GM12864 (cell line): ENCODE measurements around the gene CBLIF.

ENCODE experiments used
- DNase-seq: peaks from one replicate; pipeline ENCODE4 v3.0.0-alpha.2; 2011; ENCODE audit warnings: low read depth
- H3K4me3 ChIP-seq: 2 replicates; pipeline ENCODE4 v1.5.1; 2011; ENCODE audit warnings: mild to moderate bottlenecking, low read depth, low read length, control low read depth
- CTCF ChIP-seq: IDR thresholded peaks from 2 replicates; pipeline ENCODE4 v1.5.1; 2011; ENCODE audit warnings: low read depth, mild to moderate bottlenecking, moderate library complexity, low read length, control low read depth, inconsistent platforms; ENCODE audit errors: missing control alignments

Gene CBLIF

DNA sequence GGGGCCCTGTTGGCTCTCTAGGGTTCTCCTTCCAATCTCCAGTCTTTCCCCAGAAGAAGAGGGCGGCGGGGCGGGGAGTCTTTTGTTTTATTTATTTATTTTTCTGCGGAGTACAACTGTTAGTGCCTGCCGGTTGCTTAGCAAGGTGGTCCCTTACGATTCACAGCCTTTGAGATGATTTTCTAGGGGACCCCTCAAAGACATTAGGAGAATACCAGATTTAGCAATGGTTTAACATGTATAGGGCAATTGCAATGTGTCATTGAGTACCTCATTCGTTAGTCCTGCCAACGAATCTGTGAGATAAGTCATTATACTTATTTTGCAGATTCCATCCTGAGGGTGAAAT, 34.4 kb downstream of the CBLIF start:
- H3K4me3 ChIP-seq = peak overlapping the region; percentile 81; the same call in 1 of the 2 replicates
- no peak for DNase-seq
- no peak for TF ChIP-seq CTCF

DNA sequence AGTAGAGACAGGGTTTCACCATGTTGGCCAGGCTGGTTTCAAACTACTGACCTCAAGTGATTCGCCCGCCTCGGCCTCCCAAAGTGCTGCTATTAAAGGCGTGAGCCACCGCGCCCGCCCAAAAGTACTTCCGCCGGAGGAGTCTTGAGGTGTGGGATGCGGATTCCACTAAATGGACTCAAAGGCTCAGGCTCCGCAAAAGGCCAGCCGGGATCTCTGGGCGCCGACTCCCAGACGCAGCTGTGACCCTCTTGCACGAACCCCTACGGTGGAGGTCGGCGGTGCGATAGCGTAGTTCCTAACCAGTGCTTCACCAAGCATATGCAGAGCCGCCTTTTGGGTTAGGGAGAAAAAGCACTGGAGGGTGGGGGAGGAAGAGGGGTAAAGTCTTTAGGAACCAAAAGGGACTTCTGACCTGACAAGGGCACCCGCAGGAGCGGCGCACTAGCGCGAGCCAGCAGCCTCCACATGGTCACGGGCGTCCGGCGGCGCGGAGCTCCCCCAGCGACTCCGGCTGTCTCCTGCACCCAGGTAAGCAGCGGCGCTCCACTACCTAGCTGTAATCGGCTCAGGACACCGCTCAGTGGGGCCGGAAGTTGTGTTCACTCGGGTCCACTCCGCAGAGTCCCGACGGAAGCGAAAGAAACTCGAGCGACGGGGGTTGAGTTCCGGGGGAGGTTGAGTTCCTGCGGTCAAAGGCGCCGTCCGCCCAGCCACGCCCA, 34.9 kb downstream of the CBLIF start, which contains the start of gene MRPL16:
TSS of gene MRPL16 (minus strand) at position 590 of the 722 bp plus-strand sequence. CDS start at position 470, 120 bp downstream.
- peak; percentile 89 for DNase-seq
- peak; percentile 48 for TF ChIP-seq CTCF
- H3K4me3 ChIP-seq = peak within 1 kb of the TSS; percentile 81

GRCh38 chr11:59807047-59807610, 38.2 kb downstream of the CBLIF start:
- H3K4me3 ChIP-seq = no peak overlapping the region
- DNase-seq = no peak
- TF ChIP-seq CTCF = no peak

DNA sequence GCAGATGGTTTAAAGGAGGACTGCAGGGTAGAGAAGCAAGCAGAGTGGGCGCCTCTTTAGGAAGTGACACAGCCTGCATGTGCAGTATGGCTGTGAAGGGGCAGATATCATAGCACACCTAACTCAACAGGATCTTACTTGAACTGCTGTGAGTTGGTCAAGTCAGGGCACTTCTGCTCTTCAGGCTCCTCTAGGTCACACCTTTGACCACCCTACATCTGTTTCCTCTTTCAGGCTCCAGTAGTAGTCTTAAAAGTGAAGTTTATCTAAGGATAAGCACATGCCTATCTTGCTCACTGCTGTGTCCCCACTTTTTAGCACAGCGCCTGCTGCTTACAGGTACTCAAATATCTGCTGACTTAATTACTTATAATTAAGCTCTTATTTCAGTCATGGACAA, 41.2 kb downstream of the CBLIF start:
- no peak for TF ChIP-seq CTCF
- DNase-seq = no peak
- H3K4me3 ChIP-seq = no peak overlapping the region

GRCh38 chr11:59802639-59803176, 42.6 kb downstream of the CBLIF start:
- no peak overlapping the region for H3K4me3 ChIP-seq
- DNase-seq = peak; percentile 3
- peak; percentile 46 for TF ChIP-seq CTCF

DNA sequence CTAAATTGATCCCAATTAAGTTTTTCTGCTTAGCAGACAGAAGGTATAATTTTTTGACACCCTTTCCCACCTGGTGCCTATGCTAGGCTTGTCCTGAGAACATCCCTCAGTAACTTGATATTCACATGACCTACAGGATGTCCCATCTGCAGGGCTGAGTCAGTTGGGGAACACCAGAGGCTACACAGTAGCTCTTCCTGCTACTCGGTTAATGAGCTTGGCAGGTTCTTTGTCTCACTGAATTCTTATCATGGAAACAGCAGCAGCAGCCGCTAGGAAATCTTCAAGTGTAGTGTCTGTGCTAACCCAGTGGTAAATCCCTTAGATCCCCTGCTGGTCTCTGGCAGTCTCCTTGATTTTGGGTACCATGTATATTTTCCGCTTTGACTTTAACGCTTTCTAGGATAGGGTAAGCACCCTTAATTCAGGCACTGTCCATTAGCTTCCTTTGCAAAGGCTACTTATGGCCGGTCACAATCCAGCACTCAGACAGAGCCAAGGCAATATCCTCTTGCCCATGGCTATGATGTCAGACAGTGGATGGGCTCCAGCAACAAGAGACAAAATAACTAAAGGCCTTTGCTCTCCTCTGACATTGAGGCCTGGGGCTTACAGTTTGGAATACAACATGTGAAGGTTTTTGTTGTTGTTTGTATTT, 43.2 kb downstream of the CBLIF start:
- DNase-seq = no peak
- H3K4me3 ChIP-seq = no peak overlapping the region
- no peak for TF ChIP-seq CTCF
